ENCODE results near the gene DYNC2H1.
A peak's percentile ranks its signal among the peaks of the same experiment; 100 is the strongest.
"Not testable (repeated sequence)": the region's sequence is repeated elsewhere in the genome, so short reads cannot be mapped to it uniquely, and the experiment has no call there.

DYNC2H1 gene

GRCh38 chr11:103125462-103125861 lies 16.2 kb downstream of the DYNC2H1 start:
- no peak for DNase-seq (ENCODE audit: low read depth)
- H3K4me3 ChIP-seq (ENCODE audit: low read length): no peak overlapping the region
- no peak for TF ChIP-seq CTCF (conservative IDR thresholded peaks at IDR 0.05; ENCODE audit: low read length)

- not testable (repeated sequence) for DNase-seq (ENCODE audit: low read depth); H3K4me3 ChIP-seq (ENCODE audit: low read length)
Observed at GRCh38 chr11:103141986-103142385, 32.8 kb downstream of the DYNC2H1 start.

- no peak for DNase-seq (ENCODE audit: low read depth)
- no peak overlapping the region for H3K4me3 ChIP-seq (ENCODE audit: low read length)
- no peak for TF ChIP-seq CTCF (conservative IDR thresholded peaks at IDR 0.05; ENCODE audit: low read length)
Observed at GRCh38 chr11:103147627-103148026, 38.4 kb downstream of the DYNC2H1 start.

GRCh38 chr11:103157542-103157941 lies 48.3 kb downstream of the DYNC2H1 start:
- no peak overlapping the region for H3K4me3 ChIP-seq (ENCODE audit: low read length)
- TF ChIP-seq CTCF (conservative IDR thresholded peaks at IDR 0.05; ENCODE audit: low read length): no peak
- no peak for DNase-seq (ENCODE audit: low read depth)

- no peak for TF ChIP-seq CTCF (conservative IDR thresholded peaks at IDR 0.05; ENCODE audit: low read length)
- no peak overlapping the region for H3K4me3 ChIP-seq (ENCODE audit: low read length)
- no peak for DNase-seq (ENCODE audit: low read depth)
Observed at GRCh38 chr11:103164093-103164796, 55.0 kb downstream of the DYNC2H1 start.

GRCh38 chr11:103167166-103167565 lies 57.9 kb downstream of the DYNC2H1 start:
- DNase-seq (ENCODE audit: low read depth): no peak
- H3K4me3 ChIP-seq (ENCODE audit: low read length): no peak overlapping the region
- TF ChIP-seq CTCF (conservative IDR thresholded peaks at IDR 0.05; ENCODE audit: low read length): no peak

- no peak for TF ChIP-seq CTCF (conservative IDR thresholded peaks at IDR 0.05; ENCODE audit: low read length)
- no peak overlapping the region for H3K4me3 ChIP-seq (ENCODE audit: low read length)
Observed at GRCh38 chr11:103170865-103171264, 61.6 kb downstream of the DYNC2H1 start.

More at GRCh38 chr11:103170865-103171264, 61.6 kb downstream of the DYNC2H1 start:
- peak; percentile 79 for DNase-seq (ENCODE audit: low read depth)

All from AG10803 (cell line).